Loucy (cell line): ENCODE measurements around the gene CAST.

Source experiments
- H2AFZ ChIP-seq: fragments of 200-600 bp; sonication (generic); 2 replicates; pipeline ENCODE4 v1.6.0; 2016; ENCODE audit warnings: antibody characterized with exemption, mild to moderate bottlenecking, low read length, moderate library complexity
- H3F3A ChIP-seq: fragments of 200-600 bp; 2 replicates; pipeline ENCODE4 v1.6.0; 2016; ENCODE audit warnings: antibody characterized with exemption, low read depth, mild to moderate bottlenecking
- H3K27me3 ChIP-seq: fragments of 200-600 bp; sonication (generic); 2 replicates; pipeline ENCODE4 v1.6.1; 2014; ENCODE audit warnings: low read length, mild to moderate bottlenecking; ENCODE audit not compliant: insufficient read depth, poor library complexity, severe bottlenecking
- H3K36me3 ChIP-seq: fragments of 200-600 bp; sonication (generic); 2 replicates; pipeline ENCODE4 v1.6.1; 2016; ENCODE audit warnings: low read length; ENCODE audit not compliant: insufficient read depth
- H3K4me1 ChIP-seq: fragments of 200-600 bp; sonication (generic); 2 replicates; pipeline ENCODE4 v1.5.1; 2014; ENCODE audit warnings: low read length, mild to moderate bottlenecking; ENCODE audit not compliant: insufficient read depth, poor library complexity, severe bottlenecking
- H3K4me2 ChIP-seq: fragments of 200-600 bp; sonication (generic); 2 replicates; pipeline ENCODE4 v1.6.0; 2014; ENCODE audit warnings: antibody characterized with exemption, low read length, low read depth, mild to moderate bottlenecking; ENCODE audit not compliant: poor library complexity, severe bottlenecking
- H3K4me3 ChIP-seq: fragments of 200-600 bp; sonication (generic); 2 replicates; pipeline ENCODE4 v1.5.1; 2014; ENCODE audit warnings: low read length, mild to moderate bottlenecking, mixed read lengths; ENCODE audit not compliant: poor library complexity, severe bottlenecking
- H3K79me2 ChIP-seq: fragments of 200-600 bp; sonication (generic); 2 replicates; pipeline ENCODE4 v1.6.1; 2014; ENCODE audit warnings: low read length; ENCODE audit not compliant: insufficient read depth
- H3K9ac ChIP-seq: fragments of 200-600 bp; sonication (generic); 2 replicates; pipeline ENCODE4 v1.6.0; 2014; ENCODE audit warnings: mild to moderate bottlenecking, low read depth, low read length, moderate library complexity; ENCODE audit not compliant: poor library complexity, severe bottlenecking
- H3K9me2 ChIP-seq: fragments of 200-600 bp; sonication (generic); replicated peaks from 2 replicates; pipeline ENCODE4 v1.6.1; 2016; ENCODE audit warnings: low read depth, low read length, mixed read lengths
- H3K9me3 ChIP-seq: fragments of 200-600 bp; sonication (generic); 2 replicates; pipeline ENCODE4 v1.6.1; 2014; ENCODE audit warnings: mild to moderate bottlenecking, antibody characterized with exemption, low read length, low read depth; ENCODE audit not compliant: insufficient read depth
- H4K20me1 ChIP-seq: fragments of 200-600 bp; sonication (generic); 2 replicates; pipeline ENCODE4 v1.6.0; 2014; ENCODE audit warnings: antibody characterized with exemption, low read length, mild to moderate bottlenecking; ENCODE audit not compliant: insufficient read depth, poor library complexity, severe bottlenecking
- EZH2phosphoT487 ChIP-seq: fragments of 200-600 bp; IDR thresholded peaks from 2 replicates; pipeline ENCODE4 v1.6.1; 2018; ENCODE audit warnings: antibody characterized with exemption, mild to moderate bottlenecking, moderate library complexity, borderline replicate concordance
- TF ChIP-seq, protein P1 (sequence below): fragments of 200-600 bp; sonication (generic); conservative IDR thresholded peaks from 2 replicates; pipeline ENCODE4 v1.5.1; 2014; ENCODE audit warnings: mild to moderate bottlenecking, antibody characterized with exemption, low read length

The CAST gene

GRCh38 chr5:96662725-96663518 lies 746 bp downstream of the CAST start:
- no peaks in the 10 kb centered on the region for H3K36me3 ChIP-seq
- H3K9ac ChIP-seq = peak overlapping the region; percentile 73
- TF ChIP-seq, protein P1, sequence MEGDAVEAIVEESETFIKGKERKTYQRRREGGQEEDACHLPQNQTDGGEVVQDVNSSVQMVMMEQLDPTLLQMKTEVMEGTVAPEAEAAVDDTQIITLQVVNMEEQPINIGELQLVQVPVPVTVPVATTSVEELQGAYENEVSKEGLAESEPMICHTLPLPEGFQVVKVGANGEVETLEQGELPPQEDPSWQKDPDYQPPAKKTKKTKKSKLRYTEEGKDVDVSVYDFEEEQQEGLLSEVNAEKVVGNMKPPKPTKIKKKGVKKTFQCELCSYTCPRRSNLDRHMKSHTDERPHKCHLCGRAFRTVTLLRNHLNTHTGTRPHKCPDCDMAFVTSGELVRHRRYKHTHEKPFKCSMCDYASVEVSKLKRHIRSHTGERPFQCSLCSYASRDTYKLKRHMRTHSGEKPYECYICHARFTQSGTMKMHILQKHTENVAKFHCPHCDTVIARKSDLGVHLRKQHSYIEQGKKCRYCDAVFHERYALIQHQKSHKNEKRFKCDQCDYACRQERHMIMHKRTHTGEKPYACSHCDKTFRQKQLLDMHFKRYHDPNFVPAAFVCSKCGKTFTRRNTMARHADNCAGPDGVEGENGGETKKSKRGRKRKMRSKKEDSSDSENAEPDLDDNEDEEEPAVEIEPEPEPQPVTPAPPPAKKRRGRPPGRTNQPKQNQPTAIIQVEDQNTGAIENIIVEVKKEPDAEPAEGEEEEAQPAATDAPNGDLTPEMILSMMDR = no peak
- TF ChIP-seq EZH2phosphoT487 = no peak
- no peaks in the 10 kb centered on the region for H3K27me3 ChIP-seq
- H3K4me1 ChIP-seq = peaks cover 45% of the 10 kb centered on the region
- H3K4me3 ChIP-seq = peak overlapping the region; percentile 78
- H3K9me2 ChIP-seq = no peaks in the 10 kb centered on the region
- H3K4me2 ChIP-seq = peak overlapping the region; percentile 77
- peaks cover 23% of the 10 kb centered on the region for H3K79me2 ChIP-seq
- peak overlapping the region; percentile 96 for H2AFZ ChIP-seq
- H3K9me3 ChIP-seq = no peaks in the 10 kb centered on the region
- peaks cover 23% of the 10 kb centered on the region for H4K20me1 ChIP-seq
- H3F3A ChIP-seq = peaks cover 13% of the 10 kb centered on the region; the same call in 1 of the 2 replicates

DNA sequence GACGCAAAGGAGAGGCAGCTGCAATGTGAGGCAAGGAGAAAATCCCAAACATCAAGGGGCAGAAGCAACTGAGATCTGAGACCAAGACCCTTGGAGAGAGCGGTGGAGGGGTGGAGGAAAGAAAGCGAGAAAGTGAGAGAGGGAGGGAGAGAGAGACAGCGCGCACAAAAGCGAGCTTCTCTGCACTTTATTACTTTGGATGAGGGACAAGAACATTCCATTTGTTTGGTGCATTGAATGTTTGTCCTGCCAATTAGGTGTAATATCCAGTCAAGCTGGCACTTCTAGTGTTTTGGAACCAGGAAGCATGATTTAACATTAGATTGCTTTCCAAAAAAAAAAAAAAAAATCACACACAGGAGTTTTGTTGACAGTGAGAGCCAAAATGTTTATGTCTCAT lies 1.4 kb downstream of the CAST start:
- Histone ChIP-seq H3K4me1 (peaks cover 45% of the 10 kb centered on the region), H3K4me2 (peak overlapping the region; percentile 77)

GRCh38 chr5:96664669-96665068 lies 2.5 kb downstream of the CAST start:
- Histone ChIP-seq H3K9me3 (no peaks in the 10 kb centered on the region), H4K20me1 (peaks cover 23% of the 10 kb centered on the region), H2AFZ (no peak overlapping the region), H3K4me1 (peaks cover 53% of the 10 kb centered on the region), H3K4me3 (peak overlapping the region; percentile 16), H3K36me3 (no peaks in the 10 kb centered on the region), H3K79me2 (peaks cover 30% of the 10 kb centered on the region), H3K27me3 (no peaks in the 10 kb centered on the region), H3K4me2 (peak overlapping the region; percentile 50), H3K9ac (no peak overlapping the region), H3K9me2 (no peaks in the 10 kb centered on the region), H3F3A (peaks cover 13% of the 10 kb centered on the region; the same call in 1 of the 2 replicates)
- TF ChIP-seq, protein P1 = no peak
- TF ChIP-seq EZH2phosphoT487 = no peak

More for the DNA sequence above, 1.4 kb downstream of the CAST start:
- TF ChIP-seq EZH2phosphoT487 = no peak
- Histone ChIP-seq H2AFZ (no peak overlapping the region), H3K9me3 (no peaks in the 10 kb centered on the region), H3K9me2 (no peaks in the 10 kb centered on the region), H3K36me3 (no peaks in the 10 kb centered on the region), H3K79me2 (peaks cover 26% of the 10 kb centered on the region), H4K20me1 (peaks cover 23% of the 10 kb centered on the region), H3K4me3 (peak overlapping the region; percentile 78), H3F3A (peaks cover 13% of the 10 kb centered on the region; the same call in 1 of the 2 replicates), H3K9ac (peak overlapping the region; percentile 73), H3K27me3 (no peaks in the 10 kb centered on the region)
